Nephron progenitor cell (in vitro differentiated cells): ENCODE data around the gene PDC.
"Not testable (repeated sequence)": the region's sequence is repeated elsewhere in the genome, so short reads cannot be mapped to it uniquely, and the experiment has no call there.

Experiments used
- DNase-seq: peaks from one replicate; pipeline ENCODE4 v3.0.0; 2021
- H3K27ac Mint-ChIP-seq: 2 replicates; pipeline ENCODE4 v1.8.0; 2021; ENCODE audit warnings: mild to moderate bottlenecking, moderate library complexity, mixed read lengths
- H3K27me3 Mint-ChIP-seq: 2 replicates; pipeline ENCODE4 v1.8.0; 2021; ENCODE audit warnings: mild to moderate bottlenecking, low read depth, mixed read lengths; ENCODE audit not compliant: poor library complexity
- H3K36me3 Mint-ChIP-seq: 2 replicates; pipeline ENCODE4 v1.8.0; 2021; ENCODE audit warnings: low read depth, mixed read lengths
- H3K4me1 Mint-ChIP-seq: 2 replicates; pipeline ENCODE4 v1.8.0; 2021; ENCODE audit warnings: mixed read lengths
- H3K4me3 Mint-ChIP-seq: 2 replicates; pipeline ENCODE4 v1.8.0; 2021; ENCODE audit warnings: mild to moderate bottlenecking, moderate library complexity, mixed read lengths
- H3K9me3 Mint-ChIP-seq: 2 replicates; pipeline ENCODE4 v1.8.0; 2021; ENCODE audit warnings: mild to moderate bottlenecking, moderate library complexity, mixed read lengths
- CTCF ChIP-seq: fragments of 200-600 bp; sonication (generic); IDR thresholded peaks from 2 replicates; pipeline ENCODE4 v1.5.0; 2021; ENCODE audit warnings: antibody characterized with exemption

The PDC gene

GRCh38 chr1:186413319-186413718, 47.6 kb downstream of the PDC start:
- no peaks in the 10 kb centered on the region for H3K27me3 Mint-ChIP-seq
- no peak overlapping the region for H3K27ac Mint-ChIP-seq
- peaks cover 32% of the 10 kb centered on the region for H3K36me3 Mint-ChIP-seq
- no peak overlapping the region for H3K4me3 Mint-ChIP-seq
- TF ChIP-seq CTCF: no peak
- no peak for DNase-seq
- no peaks in the 10 kb centered on the region for H3K4me1 Mint-ChIP-seq
- no peaks in the 10 kb centered on the region for H3K9me3 Mint-ChIP-seq

GRCh38 chr1:186409091-186409490, 51.8 kb downstream of the PDC start:
- no peaks in the 10 kb centered on the region for H3K9me3 Mint-ChIP-seq

GRCh38 chr1:186404454-186405051, 56.4 kb downstream of the PDC start:
- no peak overlapping the region for H3K27ac Mint-ChIP-seq
- DNase-seq: no peak
- H3K9me3 Mint-ChIP-seq: no peaks in the 10 kb centered on the region

More at GRCh38 chr1:186409091-186409490, 51.8 kb downstream of the PDC start:
- Mint-ChIP-seq H3K36me3 (peaks cover 36% of the 10 kb centered on the region), H3K4me1 (no peaks in the 10 kb centered on the region), H3K27me3 (no peaks in the 10 kb centered on the region), H3K27ac (no peak overlapping the region), H3K4me3 (no peak overlapping the region)
- TF ChIP-seq CTCF: no peak
- DNase-seq: no peak

GRCh38 chr1:186403632-186404031, 57.3 kb downstream of the PDC start:
- Mint-ChIP-seq H3K4me1 (no peaks in the 10 kb centered on the region), H3K4me3 (no peak overlapping the region), H3K27me3 (no peaks in the 10 kb centered on the region), H3K9me3 (no peaks in the 10 kb centered on the region), H3K36me3 (peaks cover 54% of the 10 kb centered on the region), H3K27ac (no peak overlapping the region)
- no peak for DNase-seq
- TF ChIP-seq CTCF: no peak

More at GRCh38 chr1:186404454-186405051, 56.4 kb downstream of the PDC start:
- Mint-ChIP-seq H3K4me1 (no peaks in the 10 kb centered on the region), H3K27me3 (no peaks in the 10 kb centered on the region), H3K36me3 (peaks cover 44% of the 10 kb centered on the region), H3K4me3 (no peak overlapping the region)
- TF ChIP-seq CTCF: peak; percentile 70

- not testable (repeated sequence) for H3K4me1 Mint-ChIP-seq, DNase-seq, H3K9me3 Mint-ChIP-seq, H3K27me3 Mint-ChIP-seq, H3K27ac Mint-ChIP-seq, H3K4me3 Mint-ChIP-seq
- H3K36me3 Mint-ChIP-seq: peaks cover 39% of the 10 kb centered on the region
These were observed 59.5 kb downstream of the PDC start for GRCh38 chr1:186401446-186401845.
